GM21381 (cell line): ENCODE results near the gene TDRD10.
"Not testable (repeated sequence)": the region's sequence is repeated elsewhere in the genome, so short reads cannot be mapped to it uniquely, and the experiment has no call there.

Source experiments
- ATAC-seq: cut with Tn5 transposase; IDR thresholded peaks from one replicate; pipeline ENCODE4 v1.9.1; 2021; ENCODE audit warnings: mild to moderate bottlenecking, moderate library complexity; ENCODE audit not compliant: unreplicated experiment

TDRD10 gene

DNA sequence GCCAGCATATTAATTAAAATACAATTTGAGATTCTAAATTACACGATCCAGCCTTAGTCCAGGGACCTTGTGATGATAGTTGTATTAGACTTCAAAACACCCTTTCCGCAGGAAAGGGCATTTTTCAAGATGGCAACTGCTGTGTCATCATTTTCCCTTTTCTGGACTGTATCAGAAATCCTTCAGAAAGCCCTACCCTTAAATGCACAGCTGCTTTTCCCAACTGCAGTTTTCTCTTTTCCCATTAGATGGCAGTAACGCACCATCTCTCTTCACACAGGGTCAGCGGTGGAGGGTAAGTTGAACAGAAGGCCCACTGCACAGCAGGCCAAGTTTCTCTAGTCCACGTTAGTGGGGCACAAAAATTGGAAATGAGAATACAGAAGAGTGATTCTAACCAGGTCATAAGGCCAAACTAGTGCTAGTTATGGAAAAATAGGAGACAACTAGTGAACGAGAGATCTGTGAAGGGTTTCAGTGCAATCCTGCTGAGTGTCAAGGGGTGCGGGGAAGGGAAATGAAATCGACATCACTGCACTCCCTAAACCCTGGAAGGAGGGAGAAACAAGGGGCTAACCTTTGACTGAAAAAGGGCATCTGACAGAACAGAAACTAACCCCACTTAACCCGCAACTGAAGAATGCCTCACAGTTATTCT lies 22.1 kb upstream of the TDRD10 start:
- ATAC-seq = no peak

DNA sequence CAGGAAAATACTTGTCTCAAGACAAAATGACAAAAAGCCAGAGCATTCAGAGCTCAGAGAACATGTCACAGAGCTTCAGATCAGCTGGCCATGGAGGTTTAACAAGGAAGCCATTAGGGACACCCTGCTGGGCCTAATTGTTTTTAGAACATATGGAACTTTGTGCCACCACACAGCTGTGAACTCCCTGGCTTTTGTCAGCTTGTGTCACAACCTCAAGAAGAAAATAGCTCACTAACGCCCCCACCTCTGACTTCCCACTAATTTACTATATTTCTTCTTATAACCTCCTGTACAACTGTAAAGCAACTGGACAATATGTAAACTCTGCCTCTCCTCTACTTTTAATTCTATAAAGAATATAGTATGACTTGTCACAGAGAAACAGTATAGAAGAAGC lies 21.0 kb upstream of the TDRD10 start:
- ATAC-seq = no peak

DNA sequence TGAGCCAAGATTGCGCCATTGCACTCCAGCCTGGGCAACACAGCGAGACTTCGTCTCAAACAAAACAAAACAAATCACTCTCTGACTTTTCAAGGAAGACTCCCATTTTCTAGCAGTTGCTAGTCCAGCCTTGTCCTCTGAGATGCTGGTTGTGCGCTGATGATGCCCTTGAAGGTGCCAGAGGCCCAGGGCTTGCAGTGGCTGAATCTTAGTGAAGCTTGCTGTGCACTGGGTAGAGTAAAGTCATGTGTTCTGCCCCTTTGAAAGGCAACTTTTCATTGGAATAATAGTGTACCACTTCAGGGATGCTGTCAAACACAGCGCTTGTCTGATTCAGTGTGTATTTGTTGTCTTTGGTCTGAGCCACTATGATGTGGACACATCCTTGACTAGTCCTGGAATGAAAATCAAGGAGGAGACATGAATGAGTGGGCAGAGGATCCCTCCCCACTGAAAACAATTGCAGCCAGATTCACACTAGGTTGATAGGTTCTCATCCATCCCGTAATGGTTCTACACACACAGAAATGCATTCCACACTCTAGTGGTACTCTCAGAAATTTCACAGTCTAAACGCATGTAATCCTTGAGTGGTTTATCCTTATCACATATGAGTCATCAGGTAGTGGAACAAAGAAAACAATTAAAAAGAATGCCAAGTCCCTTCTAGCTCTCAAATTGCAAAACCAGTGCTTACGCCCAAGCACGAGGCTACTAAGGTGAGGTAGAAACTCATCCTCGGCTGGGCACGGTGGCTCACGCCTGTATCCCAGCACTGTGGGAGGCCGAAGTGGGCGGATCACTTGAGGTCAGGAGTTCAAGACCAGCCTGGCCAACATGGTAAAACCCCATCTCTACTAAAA lies 17.8 kb upstream of the TDRD10 start:
- ATAC-seq = no peak

DNA sequence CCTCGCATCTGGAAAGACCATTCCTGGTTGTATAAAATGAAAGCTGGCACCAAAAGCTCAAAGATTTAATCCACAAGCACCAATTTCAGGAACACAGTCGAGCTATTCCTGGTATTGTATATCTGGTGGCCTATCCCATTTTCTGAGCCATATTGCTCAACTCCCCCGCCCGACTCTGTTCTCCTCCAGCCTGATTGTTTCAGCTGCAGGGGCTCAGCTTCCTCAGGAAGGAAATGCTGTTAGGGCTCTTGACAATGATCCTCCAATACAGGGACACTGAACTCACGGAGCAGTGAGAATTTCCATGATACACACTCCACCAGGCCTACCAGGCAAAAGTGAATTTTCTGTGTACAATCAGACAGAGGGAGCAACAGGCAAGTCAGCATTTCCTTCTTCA lies 16.9 kb upstream of the TDRD10 start:
- no peak for ATAC-seq

DNA sequence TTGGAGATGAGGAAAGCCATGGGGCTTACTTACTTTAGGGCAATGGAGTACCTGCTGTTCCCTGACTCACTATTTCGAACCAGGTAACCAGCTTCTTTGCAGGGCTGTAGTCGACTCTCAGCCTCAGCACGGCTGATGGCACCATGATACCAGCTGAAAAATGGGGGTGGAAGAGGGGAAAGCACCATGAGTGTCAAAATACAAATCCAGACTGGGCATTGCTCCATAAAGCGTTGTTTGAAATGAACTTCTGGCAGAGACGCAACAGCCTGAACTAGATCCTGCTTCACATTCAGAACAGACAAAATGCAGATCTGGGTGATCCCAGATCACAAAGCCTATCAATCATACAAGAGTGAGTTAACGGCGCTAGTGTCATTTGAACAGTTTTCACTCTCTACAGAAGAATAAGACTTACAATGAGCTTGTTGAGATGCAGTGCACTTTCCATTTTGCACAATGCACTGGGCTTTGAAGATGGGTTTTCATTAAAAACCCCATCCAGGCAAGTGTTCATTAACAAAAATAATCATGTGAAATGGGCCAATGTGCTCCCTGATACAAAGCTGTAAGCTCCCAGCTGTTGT lies 16.0 kb upstream of the TDRD10 start:
- no peak for ATAC-seq

DNA sequence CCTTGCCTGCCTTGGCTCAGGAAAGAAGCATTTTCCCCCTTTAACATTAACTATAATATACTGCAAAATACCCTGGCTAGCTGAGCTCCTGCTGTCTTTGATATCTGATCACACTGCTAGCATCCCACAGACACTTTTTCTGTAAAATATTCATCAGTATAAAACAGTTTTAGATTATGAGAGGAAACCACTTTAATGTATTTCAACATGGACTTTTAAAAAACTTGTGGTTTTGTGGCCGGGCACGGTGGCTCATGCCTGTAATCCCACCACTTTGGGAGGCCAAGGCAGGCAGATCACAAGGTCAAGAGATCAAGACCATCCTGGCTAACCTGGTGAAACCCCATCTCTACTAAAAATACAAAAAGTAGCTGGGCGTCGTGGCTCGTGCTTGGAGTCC lies 15.3 kb upstream of the TDRD10 start:
- not testable (repeated sequence) for ATAC-seq

DNA sequence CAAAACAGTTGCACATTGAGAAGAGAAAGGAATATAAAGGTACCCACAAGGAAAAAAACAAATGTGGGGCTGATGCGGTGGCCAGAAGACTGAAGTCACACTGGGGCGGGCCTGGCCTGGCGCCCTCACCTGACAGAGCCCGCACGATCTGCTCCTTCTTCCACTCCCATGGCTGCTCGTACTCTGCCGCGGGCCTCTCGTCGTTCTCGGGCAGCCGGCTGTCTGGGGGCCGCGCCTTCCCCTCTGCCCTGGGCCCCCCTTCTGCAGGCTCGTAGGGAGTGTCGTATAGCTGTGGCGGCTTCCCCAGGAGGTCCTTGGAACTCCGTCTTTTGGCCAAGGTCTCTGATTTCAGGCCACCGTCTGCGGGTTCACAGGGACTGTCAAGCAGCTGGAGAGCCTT lies 13.1 kb upstream of the TDRD10 start:
- ATAC-seq = no peak

DNA sequence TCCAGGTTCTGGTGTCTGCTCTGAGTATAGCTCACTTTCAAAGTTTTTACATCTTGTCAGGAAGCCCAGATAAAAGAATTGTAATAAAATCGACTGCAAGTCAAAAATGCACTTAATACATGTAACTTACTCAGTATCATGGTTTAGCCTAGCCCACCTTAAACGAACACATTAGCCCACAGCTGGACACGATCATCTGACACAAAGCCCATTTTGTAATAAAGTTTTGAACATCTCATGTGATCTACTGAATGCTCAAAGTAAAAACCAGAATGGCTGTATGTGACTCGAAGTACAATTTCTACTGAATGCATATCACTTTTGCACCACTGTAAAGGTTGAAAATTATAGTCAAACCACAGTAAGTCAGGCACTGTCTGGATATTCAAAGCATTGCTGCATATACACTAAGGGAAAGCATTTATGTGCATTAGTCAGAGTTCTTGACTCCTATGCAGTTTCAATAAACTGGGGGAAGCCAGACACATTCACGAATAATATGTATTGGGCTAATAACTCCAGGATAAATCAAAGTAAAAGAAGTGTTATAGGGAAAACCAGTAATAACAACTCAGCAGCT lies 12.2 kb upstream of the TDRD10 start:
- no peak for ATAC-seq

DNA sequence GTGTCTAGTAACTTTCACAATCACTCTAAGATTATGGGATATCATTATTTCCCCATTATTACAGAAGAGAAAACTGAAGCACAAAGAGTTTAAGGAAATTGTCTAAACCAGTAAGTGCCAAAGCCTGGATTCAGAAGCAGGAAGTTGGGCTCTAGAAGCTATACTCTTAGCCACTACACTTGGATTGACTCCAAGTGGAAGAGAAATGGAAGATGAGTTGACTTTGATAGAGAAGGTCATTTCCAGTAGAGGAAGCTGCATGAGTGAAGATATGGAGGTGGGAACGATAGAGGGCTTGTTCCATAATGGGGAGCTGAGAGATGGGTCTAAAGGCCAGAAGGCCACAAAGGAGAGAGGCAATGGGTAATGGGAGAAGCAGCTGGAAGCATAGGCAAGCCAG lies 11.7 kb upstream of the TDRD10 start:
- ATAC-seq = no peak

DNA sequence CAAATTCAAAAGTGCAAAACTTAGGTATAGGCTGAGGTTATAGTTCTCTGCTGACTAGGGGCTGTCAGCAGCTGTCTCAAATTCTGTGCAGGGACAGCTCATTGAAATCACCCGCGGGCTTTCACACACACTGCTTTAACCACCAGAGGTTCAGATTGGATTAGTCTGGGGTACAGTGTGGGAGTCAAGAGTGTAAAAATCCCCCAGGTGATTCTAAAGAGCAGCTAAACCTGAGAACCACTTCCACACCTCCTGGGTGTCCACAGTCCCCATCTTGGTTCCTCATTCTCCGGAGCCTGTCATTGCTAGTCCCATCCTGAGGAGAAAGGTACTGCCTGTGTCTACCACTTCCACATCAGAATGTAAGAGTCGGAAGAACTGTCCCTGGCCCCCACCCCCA lies 9.9 kb upstream of the TDRD10 start:
- no peak for ATAC-seq

DNA sequence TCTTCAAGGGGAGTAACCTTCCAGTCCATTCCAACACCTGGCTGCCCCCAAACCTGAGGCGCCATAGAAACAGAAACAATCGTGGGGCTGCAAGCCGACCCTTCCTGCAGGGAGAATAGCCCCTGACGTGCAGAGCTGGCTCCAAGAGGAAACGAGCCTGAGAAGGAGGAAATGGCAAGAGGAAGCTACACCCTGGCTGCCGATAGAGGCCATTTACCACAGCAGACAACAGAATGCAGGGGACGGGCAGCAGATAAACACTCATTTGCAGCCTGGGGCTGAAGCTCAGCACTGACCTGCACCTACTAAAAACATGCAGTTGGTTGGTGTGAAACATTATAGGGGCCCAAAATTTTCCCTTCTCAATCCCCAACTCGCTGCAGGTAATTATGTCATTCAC lies 8.7 kb upstream of the TDRD10 start:
- no peak for ATAC-seq

DNA sequence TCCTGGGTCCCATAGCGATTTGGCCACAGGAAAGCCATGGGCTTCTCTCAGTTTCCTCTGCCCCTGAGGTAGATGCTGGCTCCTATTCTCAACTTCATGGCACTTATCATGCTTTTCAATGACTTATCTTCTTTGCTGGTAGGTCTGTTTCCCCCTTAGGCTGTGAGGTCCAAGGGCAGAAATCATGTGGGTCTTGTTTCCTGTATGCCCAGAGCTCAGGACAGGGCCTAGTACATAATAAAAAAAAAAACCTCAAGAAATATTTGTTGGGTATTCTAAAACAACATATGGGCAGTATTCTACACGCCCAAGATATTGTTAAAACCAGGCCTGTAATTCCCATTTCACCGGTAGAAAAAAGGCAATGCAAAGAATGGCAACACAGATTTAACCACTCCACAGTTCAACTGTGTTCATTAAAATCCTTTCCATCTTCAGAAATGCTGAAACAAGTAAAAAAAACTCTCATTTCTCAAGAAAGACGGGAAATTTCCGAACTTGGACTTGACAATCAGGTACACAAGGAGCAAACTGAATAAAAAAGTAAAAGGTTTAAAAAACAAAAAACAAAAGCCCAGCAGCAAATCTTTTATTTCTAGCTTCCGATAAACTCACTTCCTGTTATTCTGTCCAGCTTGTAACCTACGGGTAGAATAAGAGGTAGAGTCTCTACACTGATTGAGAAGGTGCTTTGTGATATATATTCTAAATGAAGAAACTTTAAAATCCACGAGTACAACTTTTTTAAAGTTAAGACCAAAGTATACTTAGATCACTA lies 6.3 kb upstream of the TDRD10 start:
- ATAC-seq = no peak

DNA sequence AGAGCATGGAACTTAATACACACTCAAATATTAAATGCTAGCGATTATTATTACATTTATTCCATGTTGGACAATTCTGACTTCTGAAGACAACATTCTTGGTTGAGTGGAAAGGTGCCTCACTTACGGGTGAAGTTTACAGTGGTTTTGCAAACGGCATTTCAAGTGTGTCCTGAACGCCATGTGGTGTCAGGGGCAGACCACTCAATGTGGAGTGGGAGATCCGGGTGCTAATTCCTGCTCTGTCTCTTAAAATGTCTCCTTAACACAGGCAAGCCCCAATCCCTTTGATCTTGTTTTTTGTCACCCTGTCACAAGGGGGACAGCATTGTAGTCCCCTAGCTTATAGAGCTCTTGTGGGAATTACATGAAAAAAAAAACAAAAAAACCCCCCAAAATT lies 5.6 kb upstream of the TDRD10 start:
- ATAC-seq = no peak

DNA sequence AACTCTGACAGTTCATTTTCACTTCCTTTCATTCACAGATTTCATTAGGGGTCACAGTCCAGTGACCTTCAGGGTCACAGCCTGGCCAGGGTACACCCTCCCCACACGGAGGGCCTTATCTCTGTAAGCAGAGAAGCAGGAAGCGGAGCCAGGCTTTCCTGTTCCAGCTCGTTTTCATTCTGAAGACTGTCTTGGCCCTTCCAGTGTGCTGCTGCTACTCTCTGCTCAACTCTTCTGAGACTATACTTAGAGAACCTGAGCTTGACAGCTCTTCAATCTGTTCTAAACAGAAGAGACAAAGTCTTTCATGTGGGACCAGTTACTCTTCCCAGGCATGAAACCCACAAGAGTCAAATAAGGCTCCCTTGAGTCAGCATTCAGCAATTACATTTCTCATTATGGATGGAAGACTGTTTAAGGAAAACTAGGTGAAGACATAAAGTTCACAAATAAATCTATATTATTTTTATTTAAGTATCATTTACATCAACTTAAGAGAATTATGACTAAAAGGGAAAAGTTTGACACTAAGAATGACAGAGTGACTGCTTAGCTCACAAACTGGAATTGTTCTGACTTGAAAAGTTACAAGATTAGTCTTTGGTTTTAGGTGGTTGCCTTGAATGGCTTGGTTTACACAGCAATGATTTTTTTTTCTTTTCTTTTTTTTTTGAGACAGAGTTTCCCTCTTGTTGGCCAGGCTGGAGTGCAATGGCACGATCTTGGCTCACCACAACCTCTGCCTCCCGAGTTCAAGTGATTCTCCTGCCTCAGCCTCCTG lies 4.8 kb upstream of the TDRD10 start:
- no peak for ATAC-seq

DNA sequence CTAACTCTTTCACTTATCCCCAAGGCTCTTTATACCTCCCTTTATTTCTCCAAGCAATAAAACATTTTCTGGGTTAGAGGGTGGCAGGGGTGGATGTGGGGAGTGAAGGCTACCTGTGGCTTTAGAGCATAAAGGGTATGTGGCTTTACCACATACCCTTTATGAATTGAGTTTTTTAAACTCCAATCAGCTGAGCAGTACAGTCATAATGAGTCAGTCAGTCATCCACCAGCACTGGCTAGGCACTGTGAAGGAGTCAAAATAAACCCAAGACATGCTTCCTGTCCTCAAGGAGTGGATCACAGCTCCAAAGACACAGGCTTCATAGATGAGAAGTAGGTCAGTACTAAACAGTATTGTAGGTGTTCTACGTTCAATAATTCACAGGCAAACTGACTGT lies 2.6 kb upstream of the TDRD10 start:
- no peak for ATAC-seq

DNA sequence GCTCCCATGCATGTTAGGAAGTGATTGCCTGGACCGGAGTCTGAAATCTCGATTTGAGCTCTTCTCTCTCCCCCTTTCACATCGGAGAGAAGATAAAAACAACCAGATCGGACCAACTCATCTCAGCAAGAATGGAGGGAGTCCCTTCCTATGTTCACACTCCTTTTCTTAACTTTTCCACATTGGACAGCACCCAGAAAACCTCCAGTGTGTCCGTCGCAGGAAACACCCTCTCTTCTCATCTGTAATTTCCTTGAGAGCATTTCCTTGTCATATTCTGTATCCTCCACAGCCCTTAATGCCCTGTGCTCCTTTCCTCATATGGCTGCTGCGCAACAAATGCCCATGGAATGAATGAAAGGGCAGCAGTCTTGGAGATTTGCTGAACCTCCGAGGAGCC lies 1.5 kb upstream of the TDRD10 start:
- no peak for ATAC-seq

DNA sequence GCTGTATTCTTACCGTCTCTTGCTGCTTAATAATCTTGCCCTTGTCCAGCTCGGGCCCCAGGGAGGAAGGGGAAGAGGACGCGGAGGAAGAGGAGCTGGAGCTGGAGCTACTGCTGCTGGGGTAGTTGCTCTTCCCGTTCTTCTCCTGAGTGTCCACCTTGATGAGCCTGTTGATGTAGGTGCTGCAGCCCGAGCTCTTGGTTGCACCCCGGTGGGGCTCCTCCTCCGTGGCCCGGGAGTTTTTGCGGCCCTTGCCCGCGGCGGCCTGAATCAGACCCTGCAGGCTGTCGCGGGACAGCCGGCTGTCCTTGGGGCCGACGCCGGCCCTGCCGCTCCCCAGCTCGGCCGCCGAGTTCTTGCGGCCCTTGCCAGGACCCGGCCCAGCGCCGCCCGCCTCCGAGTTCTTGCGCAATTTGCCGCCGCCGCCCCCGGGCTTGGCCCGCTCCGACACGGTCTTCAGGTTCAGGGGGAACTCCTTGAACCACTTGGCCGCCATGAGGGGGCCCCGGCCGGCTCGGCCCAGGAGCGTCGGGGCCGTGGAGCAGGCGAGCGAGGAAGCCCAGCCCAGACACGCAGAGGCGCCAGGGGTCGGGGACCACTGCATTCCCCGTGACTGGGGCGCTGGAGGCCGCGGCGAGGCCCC lies 475 bp upstream of the TDRD10 start:
- ATAC-seq = no peak

DNA sequence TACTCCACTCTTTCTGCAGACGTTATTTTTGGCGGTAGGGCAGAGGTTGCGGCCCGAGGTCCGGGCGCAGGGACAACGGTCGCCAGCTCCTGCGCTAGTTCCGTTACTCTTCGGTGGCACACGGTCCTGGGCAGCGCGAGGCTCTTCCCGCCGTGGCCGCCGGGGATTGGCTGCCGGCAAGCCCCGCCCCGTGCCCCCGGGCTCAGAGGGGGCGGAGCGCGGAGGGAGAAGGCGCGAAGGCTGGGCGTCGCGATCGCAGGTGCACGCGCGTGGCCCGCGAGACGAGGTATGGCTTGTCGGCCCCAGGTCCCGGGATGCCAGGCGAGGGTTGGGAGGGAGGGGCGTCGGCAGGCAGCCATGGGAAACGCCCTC lies 711 bp downstream of the TDRD10 start:
- no peak for ATAC-seq

DNA sequence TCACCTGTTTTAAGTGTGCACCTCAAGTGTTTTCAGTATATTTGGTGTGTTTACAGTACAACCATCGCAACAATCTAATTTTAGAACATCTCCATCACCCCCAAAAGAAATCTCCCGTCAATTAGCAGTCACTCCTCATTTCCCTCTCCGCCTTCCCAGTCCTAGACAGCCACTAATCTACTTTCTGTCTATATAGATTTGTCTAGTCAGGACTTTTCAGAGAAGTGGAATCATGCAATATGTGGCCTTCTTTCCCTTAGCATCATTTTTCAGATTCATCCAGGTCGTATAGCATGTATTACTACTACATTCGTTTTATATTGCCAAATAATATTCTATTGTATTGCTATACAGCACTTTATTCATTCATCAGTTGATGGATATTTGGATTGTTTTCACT lies 1.9 kb downstream of the TDRD10 start:
- ATAC-seq = no peak

DNA sequence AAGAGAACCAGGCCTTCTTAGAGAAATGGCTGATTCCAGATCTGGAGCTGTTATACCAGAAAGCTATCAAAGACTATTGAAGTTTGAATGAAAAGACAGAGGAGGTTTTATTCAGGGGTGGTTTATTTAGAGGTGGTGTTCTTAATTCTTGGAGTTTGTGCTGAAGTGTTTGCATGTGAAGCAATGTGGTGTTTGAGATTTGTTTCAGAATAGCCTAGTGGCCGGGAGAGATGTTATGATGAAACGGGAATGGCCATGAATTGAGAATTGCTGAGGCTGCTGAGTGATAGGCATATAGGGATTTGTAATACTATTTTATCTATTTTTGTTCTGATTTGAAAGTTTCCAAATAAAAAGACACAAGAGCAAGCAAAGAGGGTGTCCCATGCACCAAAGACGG lies 10.7 kb downstream of the TDRD10 start:
- ATAC-seq = no peak
